GM19328 (cell line): Measurements from ENCODE around the gene ZBTB7A.

Experiments used
- ATAC-seq: cut with Tn5 transposase; IDR thresholded peaks from one replicate; pipeline ENCODE4 v1.9.1; 2021; ENCODE audit warnings: mild to moderate bottlenecking, moderate library complexity; ENCODE audit not compliant: unreplicated experiment

Gene ZBTB7A

GRCh38 chr19:4038661-4039423 is 27.9 kb downstream of the ZBTB7A start:
- no peak for ATAC-seq

- ATAC-seq = no peak
These were observed 28.6 kb downstream of the ZBTB7A start for GRCh38 chr19:4038057-4038456.

- no peak for ATAC-seq
These were observed 29.3 kb downstream of the ZBTB7A start for GRCh38 chr19:4037301-4037949.

DNA sequence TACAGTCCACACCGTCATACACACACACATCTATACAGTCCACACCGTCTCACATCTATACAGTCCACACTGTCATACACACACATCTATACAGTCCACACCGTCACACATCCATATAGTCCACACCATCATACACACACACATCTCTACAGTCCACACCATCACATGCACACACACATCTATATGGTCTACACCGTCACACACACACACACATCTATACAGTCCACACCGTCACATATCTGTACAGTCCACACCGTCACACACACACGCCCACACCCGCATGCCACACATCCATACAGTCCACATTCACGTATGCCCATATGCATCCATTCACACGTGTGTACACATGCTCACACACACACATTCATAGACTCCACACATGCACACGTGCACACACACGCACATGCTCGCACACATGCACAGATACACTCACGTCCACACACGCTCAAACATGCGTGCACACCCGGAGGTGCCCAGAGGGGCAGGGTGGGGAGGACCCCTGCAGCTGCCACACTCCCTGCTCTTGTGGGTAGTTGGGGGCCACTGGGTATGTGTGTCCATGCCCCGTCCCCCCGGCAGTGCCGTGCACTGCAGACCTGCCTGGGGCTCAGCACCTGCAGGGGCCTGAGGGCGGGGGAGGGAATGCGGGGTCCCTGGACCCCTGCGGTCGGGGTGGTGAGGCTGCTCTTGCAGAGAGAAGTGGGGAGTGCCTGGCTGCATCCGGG is 30.0 kb downstream of the ZBTB7A start:
- ATAC-seq = no peak

- no peak for ATAC-seq
These were observed 31.1 kb downstream of the ZBTB7A start for GRCh38 chr19:4035582-4035981.

GRCh38 chr19:4035018-4035566 is 31.6 kb downstream of the ZBTB7A start:
- no peak for ATAC-seq

DNA sequence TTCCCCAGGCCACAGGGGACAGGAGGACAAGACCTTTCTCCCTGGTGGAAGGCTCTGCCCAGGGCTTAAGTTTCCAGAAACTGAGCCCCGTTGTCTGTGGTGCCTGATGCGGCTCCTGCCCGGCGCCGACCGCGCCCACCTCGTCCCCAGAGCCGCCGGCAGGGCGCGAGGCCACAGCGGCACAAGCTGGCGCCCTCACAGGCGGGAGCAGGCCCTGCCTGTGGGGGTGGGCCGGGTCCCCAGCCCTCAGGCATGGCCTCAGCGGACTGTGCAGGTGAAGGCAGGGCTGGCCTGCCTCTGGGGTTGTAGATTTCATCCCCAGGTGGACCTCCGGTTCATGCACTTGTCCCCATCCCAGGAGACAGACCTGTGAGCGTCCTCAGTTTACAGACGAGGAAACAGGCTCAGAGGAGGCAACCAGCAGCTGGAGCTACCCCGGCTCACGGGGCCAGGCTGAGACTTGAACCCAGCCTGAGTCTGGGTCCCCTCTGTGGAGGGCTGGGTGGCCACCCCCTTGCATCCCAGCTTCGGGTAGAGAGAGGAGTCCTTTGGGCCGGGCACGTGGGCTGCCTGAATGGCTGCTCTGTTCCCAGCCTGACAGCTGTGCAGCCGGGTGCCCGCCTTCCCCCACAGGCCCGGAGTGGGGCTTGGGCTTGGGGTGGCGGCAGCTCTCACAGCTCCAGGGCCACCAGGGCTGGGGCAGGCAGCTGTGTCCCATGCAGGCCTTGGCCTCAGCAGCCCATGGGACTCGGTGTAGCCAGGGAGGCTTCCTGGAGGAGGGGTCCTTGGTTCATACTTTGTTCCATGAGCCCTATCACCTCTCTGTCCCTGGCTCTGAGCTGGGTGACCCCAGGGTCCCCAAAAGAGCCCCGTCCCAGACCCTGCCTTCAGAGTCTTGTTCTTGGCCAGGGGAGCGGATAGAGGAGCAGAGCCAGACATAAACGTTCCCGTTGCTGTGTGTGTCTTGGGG is 32.4 kb downstream of the ZBTB7A start:
- no peak for ATAC-seq

DNA sequence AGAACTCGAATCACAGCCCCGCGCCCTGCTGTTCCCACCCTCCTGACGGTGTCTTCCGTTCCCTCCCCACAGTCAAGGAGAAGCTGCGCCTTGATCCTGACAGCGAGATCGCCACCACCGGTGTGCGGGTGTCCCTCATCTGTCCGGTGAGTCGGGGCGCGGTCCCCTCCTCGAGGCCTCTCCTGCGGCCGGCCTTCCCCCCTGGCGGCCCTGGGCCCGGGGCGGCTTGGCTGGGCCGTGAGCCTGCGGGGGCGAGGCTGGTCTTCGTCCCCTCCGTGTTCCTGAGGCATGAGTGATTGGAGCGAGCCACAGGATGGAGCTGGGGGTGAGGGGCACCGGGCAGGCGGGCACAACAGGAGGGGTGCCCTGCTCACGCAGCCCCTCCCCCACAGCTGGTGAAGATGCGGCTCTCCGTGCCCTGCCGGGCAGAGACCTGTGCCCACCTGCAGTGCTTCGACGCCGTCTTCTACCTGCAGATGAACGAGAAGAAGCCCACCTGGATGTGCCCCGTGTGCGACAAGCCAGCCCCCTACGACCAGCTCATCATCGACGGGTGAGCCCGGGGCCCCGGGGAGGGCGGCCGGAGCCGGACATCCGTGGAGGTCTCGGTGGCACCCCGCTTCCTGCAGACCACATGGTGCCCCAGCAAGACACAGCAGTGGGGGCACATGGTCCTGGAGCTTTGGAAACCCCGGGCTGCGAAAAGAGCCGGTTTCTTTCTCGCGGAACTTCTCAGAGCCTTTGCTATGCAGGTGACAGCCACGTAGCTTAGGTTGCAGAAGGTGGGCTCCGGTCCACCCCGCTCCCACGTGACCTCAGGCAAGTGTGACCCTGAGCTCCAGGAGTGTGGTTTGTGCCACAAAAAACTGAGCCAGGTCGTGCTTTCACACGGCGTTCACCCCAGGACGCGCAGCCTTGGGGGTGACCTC is 33.4 kb downstream of the ZBTB7A start:
- no peak for ATAC-seq

DNA sequence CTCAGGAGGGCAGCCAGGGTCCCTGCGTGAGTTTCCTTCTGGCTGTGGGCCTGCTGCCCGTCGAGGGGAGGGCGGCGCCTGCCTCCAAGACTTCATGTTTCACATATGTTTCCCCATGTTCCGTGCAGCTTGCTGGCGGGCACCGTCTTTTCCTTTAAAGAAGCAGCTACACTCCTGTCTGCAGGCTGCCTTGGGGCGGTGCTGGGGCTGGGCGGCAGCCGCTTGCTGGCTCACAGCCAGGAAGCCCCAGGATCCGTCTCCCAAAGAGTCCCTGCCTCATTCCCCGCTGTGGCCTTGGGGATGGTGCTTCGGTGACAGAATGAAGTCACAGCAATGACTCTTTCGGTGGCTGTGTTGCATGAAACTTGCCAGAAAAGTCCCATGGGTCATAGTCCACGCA is 34.3 kb downstream of the ZBTB7A start:
- ATAC-seq = no peak

- no peak for ATAC-seq
These were observed 35.3 kb downstream of the ZBTB7A start for GRCh38 chr19:4031420-4031819.

GRCh38 chr19:4030981-4031380 is 35.7 kb downstream of the ZBTB7A start:
- ATAC-seq = no peak

GRCh38 chr19:4030552-4030951 is 36.1 kb downstream of the ZBTB7A start:
- ATAC-seq = no peak

DNA sequence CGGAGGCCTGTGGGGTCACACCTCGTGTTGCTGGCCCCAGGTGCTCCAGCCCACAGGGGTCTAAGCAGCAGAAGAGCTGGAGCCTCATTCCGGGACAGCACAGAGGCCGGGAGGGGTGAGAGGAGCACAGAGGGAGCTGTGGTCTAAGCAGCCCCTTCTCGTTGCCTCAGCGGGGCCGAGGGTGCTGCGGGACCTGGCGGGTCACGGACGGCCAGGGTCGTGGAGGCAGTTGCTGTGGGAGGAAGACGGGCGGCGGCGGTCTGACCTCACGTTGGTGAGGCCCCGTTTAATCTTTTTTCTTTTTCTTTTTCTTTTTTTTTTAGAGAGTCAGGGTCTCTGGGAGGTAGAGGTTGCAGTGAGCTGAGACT is 37.5 kb downstream of the ZBTB7A start:
- ATAC-seq = no peak

GRCh38 chr19:4028334-4029246 is 38.1 kb downstream of the ZBTB7A start:
- ATAC-seq = no peak

DNA sequence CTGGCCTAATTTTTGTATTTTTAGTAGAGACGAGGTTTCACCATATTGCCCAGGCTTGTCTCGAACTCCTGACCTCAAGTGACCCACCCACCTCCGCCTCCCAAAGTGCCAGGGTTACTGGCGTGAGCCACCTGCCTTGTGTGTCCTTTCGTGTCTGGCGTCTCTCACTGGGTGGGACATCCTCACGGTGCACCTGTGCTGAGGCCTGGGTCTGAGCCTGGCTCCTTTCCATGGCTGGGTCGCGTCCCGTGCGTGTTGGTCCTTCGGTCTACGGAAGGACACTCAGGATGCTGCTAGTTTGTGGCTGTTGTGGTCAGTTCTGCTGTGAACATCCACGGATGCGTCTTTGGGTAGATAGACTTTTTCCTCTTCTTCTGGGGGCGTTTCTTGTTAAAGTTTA is 39.6 kb downstream of the ZBTB7A start:
- no peak for ATAC-seq

GRCh38 chr19:4025317-4025716 is 41.4 kb downstream of the ZBTB7A start:
- no peak for ATAC-seq

DNA sequence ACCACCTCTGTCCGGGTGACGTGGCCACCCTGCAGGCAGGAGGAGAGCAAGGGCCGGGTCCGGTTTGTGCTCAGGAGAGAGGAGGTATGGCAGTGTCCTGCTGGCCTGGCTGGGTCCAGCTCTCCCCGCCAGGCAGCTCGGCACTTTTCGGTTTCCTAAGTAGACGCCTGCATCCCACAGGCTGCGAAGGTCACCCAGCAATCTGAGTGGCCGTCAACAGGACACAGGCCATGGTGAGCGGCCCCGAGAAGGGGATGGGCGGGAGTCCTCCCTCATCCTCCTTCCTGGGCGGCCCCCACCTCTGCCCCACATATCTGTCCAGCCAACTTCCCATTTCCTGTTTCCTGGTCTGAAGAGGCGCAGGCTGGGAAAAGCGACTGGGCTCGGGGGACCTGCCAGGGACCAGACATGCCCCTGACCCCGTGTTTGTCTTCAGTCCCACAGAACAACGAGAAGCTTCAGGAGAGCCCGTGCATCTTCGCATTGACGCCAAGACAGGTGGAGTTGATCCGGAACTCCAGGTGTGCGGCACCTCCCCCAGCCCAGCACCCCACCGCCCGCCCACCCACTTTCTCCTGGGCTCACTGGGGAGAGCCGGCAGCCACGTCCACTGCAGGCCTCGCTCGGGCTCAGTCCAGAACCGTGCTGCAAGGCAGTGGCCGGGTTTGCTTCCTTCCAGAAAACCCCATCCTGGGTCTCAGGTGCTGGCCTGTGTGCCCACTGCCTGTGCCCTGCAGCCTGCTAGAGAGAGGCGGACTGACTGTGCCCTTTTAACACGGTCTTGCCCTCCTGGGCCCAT is 42.9 kb downstream of the ZBTB7A start:
- ATAC-seq = no peak

- ATAC-seq = no peak
These were observed 47.1 kb downstream of the ZBTB7A start for GRCh38 chr19:4019578-4019977.
